HepG2 (cell line): ENCODE measurements around the gene DOCK4. TPM values are rescaled to one million over a fixed set of nuclear protein-coding genes. Genes with fewer than 3 reads are reported as not detected.

ENCODE experiments used
- ATF1 ChIP-seq: IDR thresholded peaks from 2 replicates; pipeline ENCODE4 v1.6.1; 2016; ENCODE audit warnings: mild to moderate bottlenecking, control low read depth
- CREB3 ChIP-seq: sonication (generic); formaldehyde crosslinking; IDR thresholded peaks from 2 replicates; pipeline ENCODE4 v1.5.0; 2020; ENCODE audit warnings: missing genetic modification reagents
- FOXA3 ChIP-seq: IDR thresholded peaks from 2 replicates; pipeline ENCODE4 v1.6.1; 2016; ENCODE audit warnings: missing genetic modification reagents, missing compliant biosample characterization
- FOXK1 ChIP-seq: sonication (generic); formaldehyde crosslinking; IDR thresholded peaks from 2 replicates; pipeline ENCODE4 v1.4.0; 2020; ENCODE audit warnings: low read depth, missing genetic modification reagents, borderline replicate concordance
- GLI4 ChIP-seq: sonication (generic); formaldehyde crosslinking; IDR thresholded peaks from 2 replicates; pipeline ENCODE4 v1.5.1; 2020; ENCODE audit warnings: missing genetic modification reagents, mild to moderate bottlenecking, moderate library complexity, borderline replicate concordance
- GMEB2 ChIP-seq: IDR thresholded peaks from 2 replicates; pipeline ENCODE4 v1.6.1; 2016; ENCODE audit warnings: missing biosample characterization, missing genetic modification reagents, low read depth
- HNF1B ChIP-seq: sonication (generic); formaldehyde crosslinking; IDR thresholded peaks from 2 replicates; pipeline ENCODE4 v1.5.1; 2020; ENCODE audit warnings: mild to moderate bottlenecking, moderate library complexity, missing genetic modification reagents
- IRF2 ChIP-seq: IDR thresholded peaks from 2 replicates; pipeline ENCODE4 v1.6.1; 2018; ENCODE audit warnings: missing genetic modification reagents, missing compliant biosample characterization
- NCOA1 ChIP-seq: sonication (generic); formaldehyde crosslinking; IDR thresholded peaks from 2 replicates; pipeline ENCODE4 v1.9.0; 2021; ENCODE audit warnings: missing genetic modification reagents
- NR2F1 ChIP-seq, 2 experiments: fragments of 450-650 bp in 1 of 2; formaldehyde crosslinking in 1 of 2; IDR thresholded peaks; 2 replicates each; pipeline versions ENCODE4 v1.5.0 to v1.6.1; 2016 to 2020; ENCODE audit warnings: mild to moderate bottlenecking in 1 of 2, missing compliant biosample characterization in 1 of 2, missing genetic modification reagents in 1 of 2, moderate library complexity in 1 of 2
- RXRA ChIP-seq: sonication (generic); formaldehyde crosslinking; IDR thresholded peaks from 2 replicates; pipeline ENCODE4 v1.5.1; 2020; ENCODE audit warnings: missing genetic modification reagents
- SIX4 ChIP-seq: sonication (generic); formaldehyde crosslinking; IDR thresholded peaks from 2 replicates; pipeline ENCODE4 v1.4.0; 2020; ENCODE audit warnings: missing genetic modification reagents
- SRF ChIP-seq: IDR thresholded peaks from 2 replicates; pipeline ENCODE4 v1.6.1; 2011; ENCODE audit warnings: mild to moderate bottlenecking, low read depth, low read length, moderate library complexity
- SRY ChIP-seq: sonication (generic); formaldehyde crosslinking; IDR thresholded peaks from 2 replicates; pipeline ENCODE4 v1.8.0; 2022; ENCODE audit warnings: mild to moderate bottlenecking, missing genetic modification reagents
- TFE3 ChIP-seq: IDR thresholded peaks from 2 replicates; pipeline ENCODE4 v1.6.1; 2016
- TGIF2 ChIP-seq: IDR thresholded peaks from 2 replicates; pipeline ENCODE4 v1.6.1; 2016; ENCODE audit warnings: control low read depth, missing compliant biosample characterization
- YY1 ChIP-seq: IDR thresholded peaks from 2 replicates; pipeline ENCODE4 v1.6.1; 2011; ENCODE audit warnings: low read length, low read depth, moderate library complexity, mild to moderate bottlenecking; ENCODE audit not compliant: insufficient read depth, insufficient replicate concordance
- ZBTB33 ChIP-seq: sonication (generic); formaldehyde crosslinking; IDR thresholded peaks from 2 replicates; pipeline ENCODE4 v1.4.0; 2020; ENCODE audit warnings: missing genetic modification reagents
- ZNF138 ChIP-seq: sonication (generic); formaldehyde crosslinking; IDR thresholded peaks from 2 replicates; pipeline ENCODE4 v1.5.0; 2020; ENCODE audit warnings: mild to moderate bottlenecking, low read depth, missing genetic modification reagents
- ZNF251 ChIP-seq: sonication (generic); formaldehyde crosslinking; IDR thresholded peaks from 2 replicates; pipeline ENCODE4 v1.9.0; 2021; ENCODE audit warnings: mild to moderate bottlenecking, missing genetic modification reagents
- ZNF256 ChIP-seq: sonication (generic); formaldehyde crosslinking; conservative IDR thresholded peaks from 2 replicates; pipeline ENCODE4 v1.4.0; 2020; ENCODE audit warnings: missing genetic modification reagents
- ZNF550 ChIP-seq: sonication (generic); formaldehyde crosslinking; IDR thresholded peaks from 2 replicates; pipeline ENCODE4 v1.4.0; 2020; ENCODE audit warnings: mild to moderate bottlenecking, missing genetic modification reagents, borderline replicate concordance
- ZNF556 ChIP-seq: sonication (generic); formaldehyde crosslinking; IDR thresholded peaks from 2 replicates; pipeline ENCODE4 v1.4.0; 2020; ENCODE audit warnings: mild to moderate bottlenecking, missing genetic modification reagents, borderline replicate concordance
- polyA plus RNA-seq, 8 experiments: library from polyadenylated mRNA; depleted of rRNA in 3 of 8; stranded (reverse) in 7 of 8; unstranded in 1 of 8; fragments of >200 nt; fragmentation: Illumina TruSeq in 4 of 8; extraction: Trizol in 4 of 8; gene quantifications; 2 replicates each; pipeline versions ENCODE4 v1.2.1 to v1.2.3, GENCODE V29; 2011 to 2016; ENCODE audit warnings: low read depth in 4 of 8, missing spikeins in 1 of 8, mixed read lengths in 1 of 8; ENCODE audit not compliant: insufficient read depth in 1 of 8
- total RNA-seq, 5 experiments: library from RNA; depleted of rRNA; stranded (reverse); fragments of >200 nt; fragmentation: Illumina TruSeq; extraction: Trizol; gene quantifications; 2 replicates each; pipeline ENCODE4 v1.2.3, GENCODE V29; 2016; ENCODE audit warnings: low read depth in 1 of 5

The DOCK4 gene
- total and polyA plus RNA-seq, 2 of the 13 experiments (the other 11 are each of a cell fraction or from before 2014, with no cell fraction given), result 13.5 to 17.4 TPM

- TF ChIP-seq FOXA3 (CRISPR knock-in tag) (peak; percentile 51; the same call in 1 of the 2 replicates), SRY (CRISPR knock-in tag) (no peak), GMEB2 (CRISPR knock-in tag) (no peak), ZNF251 (CRISPR knock-in tag) (no peak), GLI4 (CRISPR knock-in tag) (no peak), NR2F1 (CRISPR knock-in tag; IDR thresholded peaks at IDR 0.05) (peak in 1 of 2 experiments; percentile 40; a peak in 1 of 4 replicates), TFE3 (CRISPR knock-in tag) (peak; percentile 80; the same call in 1 of the 2 replicates), ZNF138 (CRISPR knock-in tag) (no peak), NCOA1 (CRISPR knock-in tag) (no peak), ATF1 (no peak), FOXK1 (CRISPR knock-in tag) (peak; percentile 42; the same call in 1 of the 2 replicates), YY1 (no peak), IRF2 (CRISPR knock-in tag) (peak; percentile 78), HNF1B (CRISPR knock-in tag) (peak; percentile 50; the same call in 1 of the 2 replicates), ZBTB33 (CRISPR knock-in tag) (no peak), ZNF550 (CRISPR knock-in tag) (no peak), ZNF256 (CRISPR knock-in tag) (no peak), RXRA (peak; percentile 85; the same call in 1 of the 2 replicates), SIX4 (CRISPR knock-in tag) (peak; percentile 99), CREB3 (CRISPR knock-in tag) (no peak), ZNF556 (CRISPR knock-in tag) (no peak), SRF (no peak), TGIF2 (no peak)
These were observed 76.4 kb downstream of the DOCK4 start (continued) for GRCh38 chr7:112129655-112130323.
